NB4 (cell line): Measurements from ENCODE around the gene CHST15.

Source experiments
- CTCF ChIP-seq: IDR thresholded peaks from one replicate; pipeline ENCODE4 v1.5.1; 2012; ENCODE audit warnings: low read depth, low read length
- MAX ChIP-seq: IDR thresholded peaks from 2 replicates; pipeline ENCODE4 v1.6.1; 2011; ENCODE audit warnings: low read depth, low read length
- POLR2A ChIP-seq: IDR thresholded peaks from 2 replicates; pipeline ENCODE4 v1.6.1; 2011; ENCODE audit warnings: mild to moderate bottlenecking; ENCODE audit not compliant: insufficient read length; ENCODE audit errors: extremely low read depth

GRCh38 chr10:124117833-124118232, 24.4 kb upstream of the CHST15 start:
- TF ChIP-seq POLR2A (no peak), CTCF (no peak), MAX (no peak)
